ENCODE measurements around the gene ME1.

- TF ChIP-seq POLR2A (IDR thresholded peaks at IDR 0.05): no peak
- no peak for TF ChIP-seq CTCF (IDR thresholded peaks at IDR 0.05)
- no peak for TF ChIP-seq POLR2AphosphoS5 (IDR thresholded peaks at IDR 0.05)
Observed at GRCh38 chr6:83260577-83260976, 170.3 kb downstream of the ME1 start.
